ENCODE measurements around the gene HOXA2. TPM values are rescaled to one million over a fixed set of nuclear protein-coding genes. Genes with fewer than 3 reads are reported as not detected.

Gene HOXA2
- total RNA-seq, 2 experiments from 2014 or later = 0.25 to 0.42 TPM

- ChIA-PET CTCF (ENCODE audit: unreplicated experiment) (interaction anchor here (1.4 kb wide), 1 partner anchor 20 kb away, joined by 5 read pairs; the partner anchor contains the start of gene HOXA4), POLR2A (interaction anchor here (0.7 to 2.2 kb wide), 8 partner anchors 9 to 463 kb away, joined by 3 to 5 read pairs (median 4); partner anchors contain the start of genes HOXA1 and HOXA4)
- peak; percentile 86 for DNase-seq (ENCODE audit: low spot score)
- Histone ChIP-seq H3K9me2 (ENCODE audit: insufficient read depth, low read length) (no peaks in the 10 kb centered on the region), H3K36me3 (ENCODE audit: insufficient read depth, low read length) (no peaks in the 10 kb centered on the region), H3K9me3 (ENCODE audit: low read length) (no peaks in the 10 kb centered on the region), H3K27ac (ENCODE audit: low read depth, low read length, poor library complexity, severe bottlenecking) (no peak overlapping the region), H4K20me1 (ENCODE audit: insufficient read depth, low read length) (no peaks in the 10 kb centered on the region), H3K4me3 (ENCODE audit: low read depth, low read length, poor library complexity, severe bottlenecking) (peak overlapping the region; percentile 75), H2AFZ (ENCODE audit: low read length) (peak overlapping the region; percentile 95), H3K4me1 (ENCODE audit: insufficient read depth, low read length, poor library complexity, severe bottlenecking) (peaks cover 48% of the 10 kb centered on the region), H3K4me2 (ENCODE audit: low read length) (peak overlapping the region; percentile 94), H3K79me2 (ENCODE audit: insufficient read depth, low read depth, low read length) (peaks cover 8% of the 10 kb centered on the region; the same call in 1 of the 2 replicates)
- peak; percentile 84 for TF ChIP-seq CTCF (conservative IDR thresholded peaks at IDR 0.05; ENCODE audit: low read length)
- no peak for TF ChIP-seq EZH2phosphoT487 (IDR thresholded peaks at IDR 0.05; ENCODE audit: borderline replicate concordance, low read depth, low read length)
- intact Hi-C loops (cut with micrococcal nuclease; ENCODE audit: unreplicated experiment) = loop anchor here (2.0 to 10.0 kb wide), 3 partner anchors 54 to 1256 kb away; no protein-coding TSS in a partner anchor
- BruUV-seq (replicated peaks) = no TSS peak
Observed at GRCh38 chr7:27150568-27151340, 48.3 kb upstream of the HOXA2 start.

- no TSS peak for BruUV-seq (replicated peaks)
- no peak overlapping the region for H3K27ac ChIP-seq (ENCODE audit: low read depth, low read length, poor library complexity, severe bottlenecking)
- H3K4me1 ChIP-seq (ENCODE audit: insufficient read depth, low read length, poor library complexity, severe bottlenecking) = peaks cover 40% of the 10 kb centered on the region
- no peaks in the 10 kb centered on the region for H4K20me1 ChIP-seq (ENCODE audit: insufficient read depth, low read length)
- peak overlapping the region; percentile 94 for H3K4me2 ChIP-seq (ENCODE audit: low read length)
- peak overlapping the region; percentile 95 for H2AFZ ChIP-seq (ENCODE audit: low read length)
- peak overlapping the region; percentile 75 for H3K4me3 ChIP-seq (ENCODE audit: low read depth, low read length, poor library complexity, severe bottlenecking)
- TF ChIP-seq EZH2phosphoT487 (IDR thresholded peaks at IDR 0.05; ENCODE audit: borderline replicate concordance, low read depth, low read length) = no peak
- TF ChIP-seq CTCF (conservative IDR thresholded peaks at IDR 0.05; ENCODE audit: low read length) = no peak
- intact Hi-C loops (cut with micrococcal nuclease; ENCODE audit: unreplicated experiment) = loop anchor here (2.0 to 10.0 kb wide), 3 partner anchors 53 to 1255 kb away; no protein-coding TSS in a partner anchor
- H3K9me2 ChIP-seq (ENCODE audit: insufficient read depth, low read length) = no peaks in the 10 kb centered on the region
- H3K36me3 ChIP-seq (ENCODE audit: insufficient read depth, low read length) = no peaks in the 10 kb centered on the region
- no peaks in the 10 kb centered on the region for H3K9me3 ChIP-seq (ENCODE audit: low read length)
- DNase-seq (ENCODE audit: low spot score) = peak; percentile 24
- peaks cover 8% of the 10 kb centered on the region; the same call in 1 of the 2 replicates for H3K79me2 ChIP-seq (ENCODE audit: insufficient read depth, low read depth, low read length)
- ChIA-PET POLR2A (interaction anchor here (0.7 to 2.2 kb wide), 8 partner anchors 13 to 462 kb away, joined by 3 to 5 read pairs (median 4); partner anchors contain the start of genes HOXA1 and HOXA4), CTCF (ENCODE audit: unreplicated experiment) (interaction anchor here (1.4 kb wide), 1 partner anchor 19 kb away, joined by 5 read pairs; the partner anchor contains the start of gene HOXA4)
Observed at GRCh38 chr7:27149842-27150567, 47.5 kb upstream of the HOXA2 start.

All from OCI-LY7 (cell line).